ENCODE measurements around the gene UNC13D. TPM values are rescaled to one million over a fixed set of nuclear protein-coding genes. Genes with fewer than 3 reads are reported as not detected.
A peak's percentile ranks its signal among the peaks of the same experiment; 100 is the strongest.

The UNC13D gene
- total and polyA plus RNA-seq, 9 of the 15 experiments (the other 6 are each of a cell fraction or from before 2014, with no cell fraction given): 0.86 to 244 (median 69.2) TPM

DNA sequence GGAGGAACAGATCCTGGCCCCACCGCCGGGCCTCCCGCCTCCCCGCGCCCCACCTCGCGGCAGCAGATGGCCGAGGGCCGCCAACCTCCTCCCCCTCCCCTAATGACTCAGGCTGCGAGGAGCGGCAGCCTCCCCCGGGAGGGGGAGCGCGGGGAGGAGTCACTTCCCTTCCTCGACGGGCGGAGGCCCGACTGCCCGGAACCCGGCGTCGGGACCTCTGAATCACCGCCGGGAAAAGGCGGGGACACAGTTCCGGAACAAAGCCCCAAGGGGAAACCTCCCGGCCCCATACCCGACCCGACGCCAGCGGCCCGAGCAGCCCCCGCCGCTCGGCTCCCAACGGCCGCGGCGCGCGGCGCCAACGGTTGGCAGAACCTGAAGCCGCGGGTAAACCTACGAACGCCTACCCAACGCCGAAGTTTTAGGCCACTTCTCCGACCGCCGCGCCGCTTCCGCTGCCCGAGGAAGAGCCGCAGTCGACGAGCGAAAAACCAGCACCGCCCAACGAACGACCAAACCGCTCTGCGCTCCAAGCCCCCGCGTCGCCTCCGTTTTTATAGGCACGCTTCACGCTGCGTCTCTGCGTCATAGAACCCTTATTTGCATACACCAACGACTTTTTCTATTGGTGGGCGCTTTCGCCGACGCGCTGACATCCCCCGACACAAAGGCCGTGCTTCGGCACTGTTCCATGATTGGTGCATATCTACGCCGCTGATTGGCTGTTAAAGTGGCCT is 64.8 kb downstream of the UNC13D start (continued):
- peak; percentile 61 for TF ChIP-seq MYC (IDR thresholded peaks at IDR 0.05; ENCODE audit: low read depth, low read length)
- no peak for TF ChIP-seq MYC (CRISPR knock-in tag; IDR thresholded peaks at IDR 0.05; ENCODE audit: borderline replicate concordance, low read depth)
- TF ChIP-seq HDAC8 (tag; IDR thresholded peaks at IDR 0.05): 0 out of 2 replicates have a peak, but pooled peaks have one; percentile 52
- no peak for TF ChIP-seq ZFP36 (IDR thresholded peaks at IDR 0.05; ENCODE audit: low read depth, low read length, partially characterized antibody)
- TF ChIP-seq CBX1 (IDR thresholded peaks at IDR 0.05; ENCODE audit: low read depth): peak; percentile 99
- TF ChIP-seq ZHX1 (conservative IDR thresholded peaks at IDR 0.05; ENCODE audit: low read length): 0 out of 2 replicates have a peak, but pooled peaks have one; percentile 77
- TF ChIP-seq, protein P1, sequence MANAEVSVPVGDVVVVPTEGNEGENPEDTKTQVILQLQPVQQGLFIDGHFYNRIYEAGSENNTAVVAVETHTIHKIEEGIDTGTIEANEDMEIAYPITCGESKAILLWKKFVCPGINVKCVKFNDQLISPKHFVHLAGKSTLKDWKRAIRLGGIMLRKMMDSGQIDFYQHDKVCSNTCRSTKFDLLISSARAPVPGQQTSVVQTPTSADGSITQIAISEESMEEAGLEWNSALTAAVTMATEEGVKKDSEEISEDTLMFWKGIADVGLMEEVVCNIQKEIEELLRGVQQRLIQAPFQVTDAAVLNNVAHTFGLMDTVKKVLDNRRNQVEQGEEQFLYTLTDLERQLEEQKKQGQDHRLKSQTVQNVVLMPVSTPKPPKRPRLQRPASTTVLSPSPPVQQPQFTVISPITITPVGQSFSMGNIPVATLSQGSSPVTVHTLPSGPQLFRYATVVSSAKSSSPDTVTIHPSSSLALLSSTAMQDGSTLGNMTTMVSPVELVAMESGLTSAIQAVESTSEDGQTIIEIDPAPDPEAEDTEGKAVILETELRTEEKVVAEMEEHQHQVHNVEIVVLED (CRISPR knock-in tag; IDR thresholded peaks at IDR 0.05): peak; percentile 98
- no peak for TF ChIP-seq SNIP1 (IDR thresholded peaks at IDR 0.05; ENCODE audit: low read depth)
- no peak for TF ChIP-seq IRF9 (tag; IDR thresholded peaks at IDR 0.05)
- TF ChIP-seq ARID1B (IDR thresholded peaks at IDR 0.05): 0 out of 2 replicates have a peak, but pooled peaks have one; percentile 48
- TF ChIP-seq, protein P2, sequence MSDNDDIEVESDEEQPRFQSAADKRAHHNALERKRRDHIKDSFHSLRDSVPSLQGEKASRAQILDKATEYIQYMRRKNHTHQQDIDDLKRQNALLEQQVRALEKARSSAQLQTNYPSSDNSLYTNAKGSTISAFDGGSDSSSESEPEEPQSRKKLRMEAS (CRISPR knock-in tag; IDR thresholded peaks at IDR 0.05): peak; percentile 75
- TF ChIP-seq ZNF174 (CRISPR knock-in tag; IDR thresholded peaks at IDR 0.05): no peak
- TF ChIP-seq KLF10 (CRISPR knock-in tag; IDR thresholded peaks at IDR 0.05): peak; percentile 75; the same call in 1 of the 2 replicates
- TF ChIP-seq POLR2AphosphoS5 (IDR thresholded peaks at IDR 0.05; ENCODE audit: control insufficient read depth, insufficient read depth, low read depth, low read length): peak; percentile 99
- TF ChIP-seq, protein P3, sequence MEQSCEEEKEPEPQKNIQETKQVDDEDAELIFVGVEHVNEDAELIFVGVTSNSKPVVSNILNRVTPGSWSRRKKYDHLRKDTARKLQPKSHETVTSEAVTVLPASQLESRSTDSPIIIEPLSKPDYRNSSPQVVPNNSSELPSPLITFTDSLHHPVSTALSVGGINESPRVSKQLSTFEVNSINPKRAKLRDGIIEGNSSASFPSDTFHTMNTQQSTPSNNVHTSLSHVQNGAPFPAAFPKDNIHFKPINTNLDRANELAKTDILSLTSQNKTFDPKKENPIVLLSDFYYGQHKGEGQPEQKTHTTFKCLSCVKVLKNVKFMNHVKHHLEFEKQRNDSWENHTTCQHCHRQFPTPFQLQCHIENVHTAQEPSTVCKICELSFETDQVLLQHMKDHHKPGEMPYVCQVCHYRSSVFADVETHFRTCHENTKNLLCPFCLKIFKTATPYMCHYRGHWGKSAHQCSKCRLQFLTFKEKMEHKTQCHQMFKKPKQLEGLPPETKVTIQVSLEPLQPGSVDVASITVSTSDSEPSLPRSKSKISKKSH (CRISPR knock-in tag; IDR thresholded peaks at IDR 0.05): no peak
- TF ChIP-seq HDAC1 (IDR thresholded peaks at IDR 0.05): peak in 1 of 2 experiments; percentile 70; a peak in 2 of 4 replicates
- no peak for TF ChIP-seq YBX1 (IDR thresholded peaks at IDR 0.05)
- peak; percentile 55; the same call in 1 of the 2 replicates for TF ChIP-seq ZNF274 (IDR thresholded peaks at IDR 0.05; ENCODE audit: borderline replicate concordance, low read depth, low read length)
- TF ChIP-seq ZNF121 (CRISPR knock-in tag; conservative IDR thresholded peaks at IDR 0.05): no peak
